Lung (tissue), 12 donors: Measurements from ENCODE around the gene KIAA0513. TPM values are rescaled to one million over a fixed set of nuclear protein-coding genes. Genes with fewer than 3 reads are reported as not detected.

Source experiments
- ATAC-seq: fragments of 200-7000 bp; cut with Tn5 transposase; one replicate; pipeline ENCODE4 v1.9.1; 2020; ENCODE audit warnings: moderate number of reproducible peaks; ENCODE audit not compliant: insufficient read depth, low FRiP score
- DNase-seq, 3 donors: peaks; one replicate each; pipeline ENCODE4 v3.0.0-alpha.2; 2013 to 2017
- H3K27ac ChIP-seq, 2 donors: one replicate each; pipeline ENCODE4 v1.5.1; 2013; ENCODE audit warnings: mild to moderate bottlenecking in 2 of 2, moderate library complexity in 2 of 2, control low read depth in 1 of 2, inconsistent platforms in 1 of 2, low read depth in 1 of 2, low read length in 1 of 2
- H3K27me3 ChIP-seq, 3 donors: one replicate each; pipeline ENCODE4 v1.5.1; 2013; ENCODE audit warnings: low read length in 2 of 3; ENCODE audit not compliant: control insufficient read depth in 3 of 3, insufficient read depth in 3 of 3
- H3K36me3 ChIP-seq, 4 donors: one replicate each; pipeline ENCODE4 v1.5.1; 2013; ENCODE audit warnings: low read length in 4 of 4, mild to moderate bottlenecking in 1 of 4, moderate library complexity in 1 of 4; ENCODE audit not compliant: control insufficient read depth in 4 of 4, insufficient read depth in 4 of 4
- H3K4me1 ChIP-seq, 5 donors: one replicate each; pipeline ENCODE4 v1.5.1; 2013; ENCODE audit warnings: low read length in 5 of 5, mild to moderate bottlenecking in 2 of 5, moderate library complexity in 1 of 5; ENCODE audit not compliant: control insufficient read depth in 5 of 5, insufficient read depth in 5 of 5
- H3K4me3 ChIP-seq: one replicate; pipeline ENCODE4 v1.5.1; 2013; ENCODE audit warnings: mild to moderate bottlenecking, control low read depth, moderate library complexity
- H3K9ac ChIP-seq, 2 donors: one replicate each; pipeline ENCODE4 v1.5.1; 2013; ENCODE audit warnings: low read length in 2 of 2, control low read depth in 1 of 2; ENCODE audit not compliant: insufficient read depth in 1 of 2
- H3K9me3 ChIP-seq, 4 donors: one replicate each; pipeline ENCODE4 v1.5.1; 2013; ENCODE audit warnings: low read length in 3 of 4, mild to moderate bottlenecking in 1 of 4, moderate library complexity in 1 of 4; ENCODE audit not compliant: control insufficient read depth in 4 of 4, insufficient read depth in 3 of 4
- WGBS, 2 donors: extraction: QIAGEN DNeasy Blood & Tissue Kit; methylation state at CpG; one replicate each; pipeline ENCODE4 v1.1.7; 2013; 5-methylcytosine and 5-hydroxymethylcytosine counted together
- polyA plus RNA-seq, 2 donors: library from polyadenylated mRNA; stranded (reverse); fragments of 200-250 nt; gene quantifications; one replicate each; pipeline ENCODE4 v1.2.1, GENCODE V29; 2013
- total RNA-seq, 2 donors: library from RNA; depleted of rRNA in 1 of 2; stranded (reverse); fragments of >200 nt in 1 of 2; gene quantifications; one replicate each; pipeline ENCODE4 v1.2.1, GENCODE V29; 2014 to 2021
- TF ChIP-seq, protein P1 (sequence below): IDR thresholded peaks from 2 replicates; pipeline ENCODE4 v1.5.1; 2012; ENCODE audit warnings: mild to moderate bottlenecking; ENCODE audit errors: control extremely low read depth, extremely low read depth
- donor health status: control.
- donor health status: control.
- donor health status: Bipolar disorder and iron deficiency.
- donor health status: healthy.
- donor health status: DM: yes; HTN: yes; CAD: no.

Gene KIAA0513
- total and polyA plus RNA-seq, 4 donors, result 10.4 to 23.5 (median 12.0) TPM

DNA sequence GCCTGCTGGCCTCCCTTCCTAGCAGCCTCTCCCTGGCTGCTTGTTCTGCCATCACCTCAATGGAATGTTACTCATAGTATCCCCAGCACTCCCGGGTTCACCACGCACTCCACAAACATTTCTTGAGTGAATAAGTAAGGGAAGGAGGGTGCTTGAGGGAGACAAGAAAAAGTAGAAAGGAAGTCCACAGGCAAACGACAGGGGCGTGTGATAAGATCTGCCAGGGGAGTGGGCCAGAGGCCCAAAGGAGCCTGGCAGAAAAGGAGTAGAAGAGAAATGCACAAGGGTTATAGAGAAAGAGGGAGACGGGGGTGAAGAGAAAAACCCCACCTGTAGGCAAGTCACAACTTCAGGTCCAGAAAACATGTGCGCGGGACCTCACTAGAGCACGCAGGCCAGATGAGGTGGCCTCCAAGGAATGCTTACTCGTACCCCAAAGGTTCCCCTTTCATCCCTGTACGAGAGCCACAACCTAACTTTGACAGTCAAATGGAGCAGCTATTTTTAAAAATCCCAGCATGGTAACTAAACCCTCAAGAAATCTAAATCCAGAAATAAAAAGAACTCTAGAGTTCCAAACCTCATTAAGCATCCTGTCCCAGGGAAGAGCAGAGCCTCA lies 22.9 kb upstream of the KIAA0513 start:
- 51 to 57% methylated on average over 10 of the region's 10 CpGs for whole genome bisulfite sequencing, 2 donors
- TF ChIP-seq, protein P1, sequence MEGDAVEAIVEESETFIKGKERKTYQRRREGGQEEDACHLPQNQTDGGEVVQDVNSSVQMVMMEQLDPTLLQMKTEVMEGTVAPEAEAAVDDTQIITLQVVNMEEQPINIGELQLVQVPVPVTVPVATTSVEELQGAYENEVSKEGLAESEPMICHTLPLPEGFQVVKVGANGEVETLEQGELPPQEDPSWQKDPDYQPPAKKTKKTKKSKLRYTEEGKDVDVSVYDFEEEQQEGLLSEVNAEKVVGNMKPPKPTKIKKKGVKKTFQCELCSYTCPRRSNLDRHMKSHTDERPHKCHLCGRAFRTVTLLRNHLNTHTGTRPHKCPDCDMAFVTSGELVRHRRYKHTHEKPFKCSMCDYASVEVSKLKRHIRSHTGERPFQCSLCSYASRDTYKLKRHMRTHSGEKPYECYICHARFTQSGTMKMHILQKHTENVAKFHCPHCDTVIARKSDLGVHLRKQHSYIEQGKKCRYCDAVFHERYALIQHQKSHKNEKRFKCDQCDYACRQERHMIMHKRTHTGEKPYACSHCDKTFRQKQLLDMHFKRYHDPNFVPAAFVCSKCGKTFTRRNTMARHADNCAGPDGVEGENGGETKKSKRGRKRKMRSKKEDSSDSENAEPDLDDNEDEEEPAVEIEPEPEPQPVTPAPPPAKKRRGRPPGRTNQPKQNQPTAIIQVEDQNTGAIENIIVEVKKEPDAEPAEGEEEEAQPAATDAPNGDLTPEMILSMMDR, result no peak
- Histone ChIP-seq H3K4me3 (no peak overlapping the region), H3K9me3 (no peaks in the 10 kb centered on the region), H3K27ac (peak overlapping the region; percentile 42 to 69), H3K36me3 (peaks cover 0 to 4% (median 2%) of the 10 kb centered on the region in 4 donors), H3K27me3 (no peaks in the 10 kb centered on the region), H3K4me1 (peaks cover 21 to 34% (median 27%) of the 10 kb centered on the region in 5 donors), H3K9ac (peak overlapping the region in 1 of 2 donors; percentile 47)
- ATAC-seq, result peak; percentile 64
- DNase-seq, result peak; percentile 59 to 72 (median 72)

DNA sequence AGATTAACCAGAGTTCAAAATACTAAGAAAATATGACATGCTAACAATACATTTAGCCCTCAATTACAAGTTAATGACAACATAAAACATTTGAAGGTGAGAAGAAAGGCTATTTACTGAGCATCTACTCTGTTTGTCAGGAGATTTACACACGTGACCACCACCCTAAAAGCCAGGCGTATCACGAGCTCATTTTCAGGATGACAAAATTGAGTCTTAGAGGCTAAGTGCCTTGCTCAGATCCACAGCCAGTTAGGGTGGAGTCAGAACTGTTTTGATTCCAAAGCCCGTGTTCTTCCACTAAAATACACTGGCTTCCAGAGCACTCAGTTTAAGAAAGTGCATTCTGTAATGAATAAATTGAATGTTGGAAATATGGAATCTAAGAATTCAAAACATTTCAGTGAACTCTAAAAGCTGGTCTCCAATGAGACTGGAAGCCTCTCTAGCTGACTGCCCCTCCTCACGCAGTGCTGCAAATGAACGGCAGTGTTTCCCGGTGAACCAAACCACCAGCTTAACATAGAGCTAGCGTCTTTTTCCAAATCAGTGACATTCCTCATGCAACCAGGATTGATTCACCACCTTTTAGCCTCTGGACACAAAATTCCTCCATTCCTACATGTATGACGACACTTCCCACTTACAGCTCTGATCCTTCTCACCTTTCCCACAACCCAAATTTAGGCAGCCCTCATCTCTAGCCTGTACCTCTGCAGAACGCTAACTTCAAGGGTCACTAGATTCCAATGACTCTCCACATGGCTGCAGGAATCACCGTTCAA lies 22.1 kb upstream of the KIAA0513 start:
- Histone ChIP-seq H3K36me3 (peaks cover 0 to 4% (median 2%) of the 10 kb centered on the region in 4 donors), H3K4me3 (no peak overlapping the region), H3K27ac (peak overlapping the region in 1 of 2 donors; percentile 84), H3K9ac (no peak overlapping the region), H3K9me3 (no peaks in the 10 kb centered on the region), H3K4me1 (peaks cover 22 to 37% (median 29%) of the 10 kb centered on the region in 5 donors), H3K27me3 (no peaks in the 10 kb centered on the region)
- WGBS, 2 donors, result 48 to 81% methylated on average over 11 of the region's 11 CpGs
- DNase-seq, result no peak
- no peak for ATAC-seq
- TF ChIP-seq, protein P1, result no peak

- Histone ChIP-seq H3K4me1 (peaks cover 17 to 40% (median 27%) of the 10 kb centered on the region in 5 donors), H3K27ac (no peak overlapping the region), H3K27me3 (no peaks in the 10 kb centered on the region), H3K9ac (no peak overlapping the region), H3K9me3 (no peaks in the 10 kb centered on the region), H3K4me3 (no peak overlapping the region), H3K36me3 (peaks cover 0 to 4% (median 2%) of the 10 kb centered on the region in 4 donors)
- TF ChIP-seq, protein P1, result no peak
- WGBS, 2 donors, result 77 to 81% methylated on average over 7 of the region's 7 CpGs
- no peak for DNase-seq
- ATAC-seq, result no peak
These were observed 21.0 kb upstream of the KIAA0513 start for GRCh38 chr16:85006639-85007038.
